Breast epithelium (tissue), 4 donors: Measurements from ENCODE around the gene FADS2. TPM values are rescaled to one million over a fixed set of nuclear protein-coding genes. Genes with fewer than 3 reads are reported as not detected.

Experiments
- DNase-seq, 2 donors: peaks; one replicate each; pipeline ENCODE4 v3.0.0-alpha.2; 2019; ENCODE audit warnings: low spot score in 2 of 2
- H3K27ac ChIP-seq, 2 donors: fragments of 200-600 bp; sonication (generic) in 1 of 2; one replicate each; pipeline ENCODE4 v1.5.1; 2016 to 2019; ENCODE audit warnings: mild to moderate bottlenecking in 1 of 2
- H3K27me3 ChIP-seq, 2 donors: fragments of 200-600 bp; sonication (generic) in 1 of 2; one replicate each; pipeline versions ENCODE4 v1.5.1 to v1.6.0; 2017 to 2019; ENCODE audit warnings: control low read depth in 1 of 2, mild to moderate bottlenecking in 1 of 2
- H3K36me3 ChIP-seq: fragments of 200-600 bp; one replicate; pipeline ENCODE4 v1.5.1; 2019
- H3K4me1 ChIP-seq, 2 donors: fragments of 200-600 bp; sonication (generic); one replicate each; pipeline ENCODE4 v1.5.1; 2016 to 2019; ENCODE audit warnings: control low read depth in 1 of 2
- H3K4me3 ChIP-seq, 3 donors: fragments of 200-600 bp; sonication (generic); 1 replicate in 2 of 3; 2 replicates in 1 of 3; pipeline ENCODE4 v1.5.1; 2016 to 2019; ENCODE audit warnings: mild to moderate bottlenecking in 3 of 3, moderate library complexity in 2 of 3
- H3K9me3 ChIP-seq, 2 donors: fragments of 200-600 bp; sonication (generic) in 1 of 2; one replicate each; pipeline ENCODE4 v1.5.1; 2016 to 2019; ENCODE audit warnings: control low read depth in 1 of 2
- CTCF ChIP-seq, 3 donors: fragments of 450-650 bp; IDR thresholded peaks; one replicate each; pipeline ENCODE4 v1.5.1; 2016 to 2017; ENCODE audit warnings: antibody characterized with exemption in 3 of 3, mild to moderate bottlenecking in 3 of 3, moderate library complexity in 3 of 3
- POLR2A ChIP-seq: fragments of 450-650 bp; IDR thresholded peaks from one replicate; pipeline ENCODE4 v1.6.1; 2016; ENCODE audit warnings: antibody characterized with exemption, mild to moderate bottlenecking, moderate library complexity
- POLR2AphosphoS5 ChIP-seq, 3 donors: sonication (generic); formaldehyde crosslinking; IDR thresholded peaks; one replicate each; pipeline ENCODE4 v1.6.1; 2017; ENCODE audit warnings: antibody characterized with exemption in 3 of 3
- intact Hi-C: fragments of 100-400 bp; cut with DNase I; formaldehyde crosslinking; loops from one replicate; pipeline ENCODE4 v1.15.1; 2023; ENCODE audit warnings: low total_unique reads
- total RNA-seq, 3 donors: library from RNA; depleted of rRNA; stranded (reverse); fragments of >200 nt; gene quantifications; one replicate each; pipeline ENCODE4 v1.1.0, GENCODE V29; 2016

Gene FADS2
- total RNA-seq, 3 donors from 2014 or later: 5.6 to 35.8 (median 7.5) TPM

DNA sequence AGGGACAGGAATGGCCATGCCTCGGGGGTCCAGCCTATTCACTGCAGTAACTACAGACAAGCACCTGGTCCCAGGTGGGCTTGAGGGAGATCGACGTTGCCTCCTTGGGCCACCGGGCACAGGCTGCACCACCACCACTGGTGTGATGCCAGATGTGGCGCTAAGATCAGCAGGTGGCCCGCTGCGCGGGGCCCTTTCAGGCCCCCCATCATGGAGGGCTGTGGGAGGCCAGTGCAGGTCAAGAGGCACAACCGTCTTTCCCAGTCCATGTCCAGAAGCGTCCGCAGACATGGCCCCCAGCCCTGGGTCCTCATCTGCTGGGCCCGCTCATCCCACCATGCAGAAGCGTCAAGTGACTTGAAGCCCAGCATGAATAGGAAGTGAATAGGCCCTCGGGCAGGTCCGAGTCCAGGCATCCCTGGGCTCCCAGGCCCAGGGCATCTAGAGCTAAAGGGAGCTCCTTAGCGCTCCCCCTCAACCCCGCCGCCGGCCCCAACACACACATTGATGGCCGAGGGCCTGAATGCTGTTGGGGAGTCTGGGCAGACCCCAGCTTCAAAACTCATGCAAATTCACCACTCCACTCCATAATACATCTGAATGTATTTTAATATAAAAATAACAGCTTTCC, 45.0 kb downstream of the FADS2 start:
- H3K4me3 ChIP-seq: no peak overlapping the region
- H3K27me3 ChIP-seq: no peaks in the 10 kb centered on the region
- H3K27ac ChIP-seq: no peak overlapping the region
- TF ChIP-seq CTCF (IDR thresholded peaks at IDR 0.05) (no peak), POLR2A (no peak), POLR2AphosphoS5 (IDR thresholded peaks at IDR 0.05) (no peak)
- intact Hi-C loops: no loop called here
- no peak for DNase-seq
- H3K4me1 ChIP-seq: no peaks in the 10 kb centered on the region
- no peaks in the 10 kb centered on the region for H3K36me3 ChIP-seq
- H3K9me3 ChIP-seq: no peaks in the 10 kb centered on the region

GRCh38 chr11:61873588-61874376, 45.7 kb downstream of the FADS2 start:
- TF ChIP-seq CTCF (IDR thresholded peaks at IDR 0.05) (no peak), POLR2AphosphoS5 (IDR thresholded peaks at IDR 0.05) (no peak), POLR2A (no peak)

DNA sequence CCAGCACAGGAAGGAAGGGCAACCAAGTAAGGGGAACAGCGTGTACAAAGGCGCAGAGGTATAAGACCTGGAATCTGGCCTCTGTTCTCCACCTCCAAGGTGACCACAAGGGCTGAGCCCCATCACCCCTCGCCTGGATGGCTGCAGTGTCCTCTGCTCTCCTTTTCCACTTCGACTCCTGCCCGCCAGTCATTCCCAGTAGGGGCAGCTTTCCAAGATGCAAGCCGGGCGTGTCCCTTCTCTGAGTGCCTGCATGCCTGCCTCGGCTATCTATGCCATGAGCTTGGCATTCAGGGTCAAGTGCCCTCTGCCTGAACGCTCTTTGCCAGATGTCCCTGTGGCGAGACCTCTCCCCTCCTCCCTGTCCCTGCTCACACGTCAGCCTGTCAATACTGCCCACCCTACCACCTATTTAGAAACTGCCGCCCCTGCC, 46.3 kb downstream of the FADS2 start:
- Histone ChIP-seq H3K4me1 (no peaks in the 10 kb centered on the region), H3K27ac (no peak overlapping the region), H3K27me3 (no peaks in the 10 kb centered on the region), H3K9me3 (no peaks in the 10 kb centered on the region), H3K36me3 (no peaks in the 10 kb centered on the region), H3K4me3 (no peak overlapping the region)
- intact Hi-C loops: no loop called here
- no peak for DNase-seq
- no peak for TF ChIP-seq POLR2A
- no peak for TF ChIP-seq CTCF (IDR thresholded peaks at IDR 0.05)
- TF ChIP-seq POLR2AphosphoS5 (IDR thresholded peaks at IDR 0.05): no peak

More at GRCh38 chr11:61873588-61874376, 45.7 kb downstream of the FADS2 start:
- Histone ChIP-seq H3K27ac (no peak overlapping the region), H3K27me3 (no peaks in the 10 kb centered on the region), H3K4me1 (no peaks in the 10 kb centered on the region), H3K36me3 (no peaks in the 10 kb centered on the region), H3K4me3 (no peak overlapping the region), H3K9me3 (no peaks in the 10 kb centered on the region)
- no peak for DNase-seq
- intact Hi-C loops: no loop called here

DNA sequence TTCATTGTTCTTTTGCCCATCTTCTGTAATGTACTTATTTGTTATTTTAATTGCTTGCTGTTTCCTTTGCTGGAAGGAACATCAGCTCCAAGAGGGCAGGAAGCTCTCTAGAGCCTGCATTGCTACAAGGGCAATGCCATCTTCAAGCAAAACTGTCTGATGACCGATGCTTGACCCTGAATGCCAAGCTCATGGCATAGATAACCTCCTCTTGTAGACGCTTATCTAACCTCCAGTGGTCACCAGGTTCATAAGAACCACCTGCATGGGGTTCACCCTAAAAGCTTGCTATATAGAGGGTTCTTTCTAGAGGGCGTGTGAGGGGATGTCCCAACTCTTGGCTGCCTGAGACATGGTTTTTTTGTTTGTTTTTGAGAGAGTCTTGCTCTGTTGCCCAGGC, 46.8 kb downstream of the FADS2 start:
- H3K27ac ChIP-seq: no peak overlapping the region
- no peaks in the 10 kb centered on the region for H3K4me1 ChIP-seq
- H3K36me3 ChIP-seq: no peaks in the 10 kb centered on the region
- DNase-seq: no peak
- no peaks in the 10 kb centered on the region for H3K9me3 ChIP-seq
- no peak for TF ChIP-seq CTCF (IDR thresholded peaks at IDR 0.05)
- no peak for TF ChIP-seq POLR2A
- no peak for TF ChIP-seq POLR2AphosphoS5 (IDR thresholded peaks at IDR 0.05)
- no peaks in the 10 kb centered on the region for H3K27me3 ChIP-seq
- intact Hi-C loops: no loop called here
- H3K4me3 ChIP-seq: no peak overlapping the region

DNA sequence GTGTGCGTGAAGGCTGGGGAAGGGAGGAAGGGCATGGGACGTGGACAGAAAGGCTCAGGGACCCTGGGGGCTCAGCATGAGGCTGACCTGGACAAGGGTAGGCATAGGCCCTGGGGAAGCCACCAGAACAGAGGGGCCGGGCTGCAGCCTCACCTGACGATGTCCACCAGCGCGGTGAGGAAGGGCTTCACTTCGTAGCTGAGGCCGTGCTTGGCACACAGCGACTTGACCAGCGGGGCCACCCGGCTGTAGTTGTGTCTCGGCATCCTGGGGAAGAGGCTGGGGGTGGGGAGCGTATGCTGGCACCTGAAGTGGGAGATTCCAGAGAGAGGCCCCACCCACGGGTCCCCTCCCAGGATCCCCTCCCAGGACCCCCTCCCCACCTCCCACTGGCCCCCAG, 47.6 kb downstream of the FADS2 start:
- no peak overlapping the region for H3K27ac ChIP-seq
- H3K4me3 ChIP-seq: no peak overlapping the region
- H3K4me1 ChIP-seq: no peaks in the 10 kb centered on the region
- DNase-seq: no peak
- H3K36me3 ChIP-seq: no peaks in the 10 kb centered on the region
- TF ChIP-seq CTCF (IDR thresholded peaks at IDR 0.05) (no peak), POLR2AphosphoS5 (IDR thresholded peaks at IDR 0.05) (no peak), POLR2A (no peak)
- intact Hi-C loops: no loop called here
- H3K9me3 ChIP-seq: no peaks in the 10 kb centered on the region
- no peaks in the 10 kb centered on the region for H3K27me3 ChIP-seq
